K562 (cell line): ENCODE measurements around the gene ERVK3-1.

Source experiments
- BACH1 ChIP-seq: fragments of 200-800 bp; sonication (Bioruptor generic); IDR thresholded peaks from 2 replicates; pipeline ENCODE4 v1.6.1; 2016; ENCODE audit warnings: missing genetic modification characterization, missing compliant biosample characterization
- MXD1 ChIP-seq: fragments of 250-450 bp; sonication (Bioruptor Pico); IDR thresholded peaks from 2 replicates; pipeline ENCODE4 v1.8.0; 2021; ENCODE audit warnings: borderline replicate concordance, mild to moderate bottlenecking, moderate library complexity; ENCODE audit not compliant: poor library complexity, severe bottlenecking
- SETDB1 ChIP-seq: IDR thresholded peaks from one replicate; pipeline ENCODE4 v1.6.1; 2012; ENCODE audit warnings: low read length, control low read depth, inconsistent platforms
- SREBF2 ChIP-seq: sonication (generic); formaldehyde crosslinking; IDR thresholded peaks from 2 replicates; pipeline ENCODE4 v1.4.0; 2020; ENCODE audit warnings: mild to moderate bottlenecking, missing genetic modification reagents
- TAF7 ChIP-seq: fragments of 450-650 bp; IDR thresholded peaks from 2 replicates; pipeline ENCODE4 v1.6.1; 2016; ENCODE audit warnings: missing genetic modification characterization, missing compliant biosample characterization
- THAP7 ChIP-seq: fragments of 250-450 bp; sonication (Bioruptor Pico); IDR thresholded peaks from 2 replicates; pipeline ENCODE4 v1.5.0; 2021

- TF ChIP-seq THAP7, result no peak
- no peak for TF ChIP-seq SETDB1
- TF ChIP-seq BACH1 (tag), result no peak
- TF ChIP-seq MXD1 (CRISPR knock-in tag), result no peak
- no peak for TF ChIP-seq TAF7
- TF ChIP-seq SREBF2 (CRISPR knock-in tag), result no peak
These were observed 45.8 kb downstream of the ERVK3-1 start for GRCh38 chr19:58350871-58351557.
